ENCODE measurements around the gene USP34.

Gene USP34

GRCh38 chr2:61357681-61358080 lies 113.2 kb downstream of the USP34 start:
- Histone ChIP-seq H3K4me1 (ENCODE audit: control insufficient read depth, insufficient read depth, low read length) (no peaks in the 10 kb centered on the region), H3K36me3 (ENCODE audit: control insufficient read depth, insufficient read depth, low read length) (no peaks in the 10 kb centered on the region), H3K4me3 (ENCODE audit: low read length) (no peak overlapping the region), H3K9ac (ENCODE audit: low read length) (no peak overlapping the region), H3K9me3 (ENCODE audit: control insufficient read depth, low read length) (no peaks in the 10 kb centered on the region), H3K27me3 (ENCODE audit: control insufficient read depth, insufficient read depth, low read length) (no peaks in the 10 kb centered on the region)

GRCh38 chr2:61356958-61357350 lies 113.9 kb downstream of the USP34 start:
- H3K4me1 ChIP-seq (ENCODE audit: control insufficient read depth, insufficient read depth, low read length) = no peaks in the 10 kb centered on the region
- H3K9ac ChIP-seq (ENCODE audit: low read length) = no peak overlapping the region
- H3K4me3 ChIP-seq (ENCODE audit: low read length) = no peak overlapping the region
- H3K36me3 ChIP-seq (ENCODE audit: control insufficient read depth, insufficient read depth, low read length) = no peaks in the 10 kb centered on the region
- no peaks in the 10 kb centered on the region for H3K9me3 ChIP-seq (ENCODE audit: control insufficient read depth, low read length)
- no peaks in the 10 kb centered on the region for H3K27me3 ChIP-seq (ENCODE audit: control insufficient read depth, insufficient read depth, low read length)

- Histone ChIP-seq H3K9ac (ENCODE audit: low read length) (no peak overlapping the region), H3K9me3 (ENCODE audit: control insufficient read depth, low read length) (no peaks in the 10 kb centered on the region), H3K27me3 (ENCODE audit: control insufficient read depth, insufficient read depth, low read length) (no peaks in the 10 kb centered on the region), H3K36me3 (ENCODE audit: control insufficient read depth, insufficient read depth, low read length) (no peaks in the 10 kb centered on the region), H3K4me3 (ENCODE audit: low read length) (no peak overlapping the region), H3K4me1 (ENCODE audit: control insufficient read depth, insufficient read depth, low read length) (no peaks in the 10 kb centered on the region)
Observed at GRCh38 chr2:61356261-61356957, 114.5 kb downstream of the USP34 start.

- H3K9me3 ChIP-seq (ENCODE audit: control insufficient read depth, low read length) = no peaks in the 10 kb centered on the region
- H3K4me1 ChIP-seq (ENCODE audit: control insufficient read depth, insufficient read depth, low read length) = no peaks in the 10 kb centered on the region
- no peak overlapping the region for H3K9ac ChIP-seq (ENCODE audit: low read length)
- no peaks in the 10 kb centered on the region for H3K27me3 ChIP-seq (ENCODE audit: control insufficient read depth, insufficient read depth, low read length)
- no peaks in the 10 kb centered on the region for H3K36me3 ChIP-seq (ENCODE audit: control insufficient read depth, insufficient read depth, low read length)
- no peak overlapping the region for H3K4me3 ChIP-seq (ENCODE audit: low read length)
Observed at GRCh38 chr2:61354543-61355197, 116.2 kb downstream of the USP34 start.

GRCh38 chr2:61353909-61354308 lies 117.0 kb downstream of the USP34 start:
- H3K9me3 ChIP-seq (ENCODE audit: control insufficient read depth, low read length) = no peaks in the 10 kb centered on the region
- no peaks in the 10 kb centered on the region for H3K27me3 ChIP-seq (ENCODE audit: control insufficient read depth, insufficient read depth, low read length)
- H3K4me1 ChIP-seq (ENCODE audit: control insufficient read depth, insufficient read depth, low read length) = no peaks in the 10 kb centered on the region
- no peak overlapping the region for H3K4me3 ChIP-seq (ENCODE audit: low read length)
- no peaks in the 10 kb centered on the region for H3K36me3 ChIP-seq (ENCODE audit: control insufficient read depth, insufficient read depth, low read length)
- no peak overlapping the region for H3K9ac ChIP-seq (ENCODE audit: low read length)

GRCh38 chr2:61350777-61351176 lies 120.1 kb downstream of the USP34 start:
- Histone ChIP-seq H3K36me3 (ENCODE audit: control insufficient read depth, insufficient read depth, low read length) (no peaks in the 10 kb centered on the region), H3K4me3 (ENCODE audit: low read length) (no peak overlapping the region), H3K9ac (ENCODE audit: low read length) (no peak overlapping the region), H3K9me3 (ENCODE audit: control insufficient read depth, low read length) (no peaks in the 10 kb centered on the region), H3K4me1 (ENCODE audit: control insufficient read depth, insufficient read depth, low read length) (no peaks in the 10 kb centered on the region), H3K27me3 (ENCODE audit: control insufficient read depth, insufficient read depth, low read length) (no peaks in the 10 kb centered on the region)

GRCh38 chr2:61343141-61343540 lies 127.7 kb downstream of the USP34 start:
- H3K4me1 ChIP-seq (ENCODE audit: control insufficient read depth, insufficient read depth, low read length) = no peaks in the 10 kb centered on the region
- H3K4me3 ChIP-seq (ENCODE audit: low read length) = no peak overlapping the region
- H3K9me3 ChIP-seq (ENCODE audit: control insufficient read depth, low read length) = no peaks in the 10 kb centered on the region
- no peaks in the 10 kb centered on the region for H3K36me3 ChIP-seq (ENCODE audit: control insufficient read depth, insufficient read depth, low read length)
- H3K9ac ChIP-seq (ENCODE audit: low read length) = no peak overlapping the region
- H3K27me3 ChIP-seq (ENCODE audit: control insufficient read depth, insufficient read depth, low read length) = no peaks in the 10 kb centered on the region

GRCh38 chr2:61340242-61340641 lies 130.6 kb downstream of the USP34 start:
- H3K9ac ChIP-seq (ENCODE audit: low read length) = no peak overlapping the region
- no peaks in the 10 kb centered on the region for H3K36me3 ChIP-seq (ENCODE audit: control insufficient read depth, insufficient read depth, low read length)
- H3K9me3 ChIP-seq (ENCODE audit: control insufficient read depth, low read length) = no peaks in the 10 kb centered on the region
- no peaks in the 10 kb centered on the region for H3K4me1 ChIP-seq (ENCODE audit: control insufficient read depth, insufficient read depth, low read length)
- no peaks in the 10 kb centered on the region for H3K27me3 ChIP-seq (ENCODE audit: control insufficient read depth, insufficient read depth, low read length)
- no peak overlapping the region for H3K4me3 ChIP-seq (ENCODE audit: low read length)

GRCh38 chr2:61338447-61338846 lies 132.4 kb downstream of the USP34 start:
- H3K9me3 ChIP-seq (ENCODE audit: control insufficient read depth, low read length) = no peaks in the 10 kb centered on the region
- no peak overlapping the region for H3K4me3 ChIP-seq (ENCODE audit: low read length)
- no peak overlapping the region for H3K9ac ChIP-seq (ENCODE audit: low read length)
- H3K27me3 ChIP-seq (ENCODE audit: control insufficient read depth, insufficient read depth, low read length) = no peaks in the 10 kb centered on the region
- H3K36me3 ChIP-seq (ENCODE audit: control insufficient read depth, insufficient read depth, low read length) = no peaks in the 10 kb centered on the region
- H3K4me1 ChIP-seq (ENCODE audit: control insufficient read depth, insufficient read depth, low read length) = no peaks in the 10 kb centered on the region

GRCh38 chr2:61335187-61335586 lies 135.7 kb downstream of the USP34 start:
- no peaks in the 10 kb centered on the region for H3K9me3 ChIP-seq (ENCODE audit: control insufficient read depth, low read length)
- no peaks in the 10 kb centered on the region for H3K27me3 ChIP-seq (ENCODE audit: control insufficient read depth, insufficient read depth, low read length)
- no peaks in the 10 kb centered on the region for H3K4me1 ChIP-seq (ENCODE audit: control insufficient read depth, insufficient read depth, low read length)
- no peak overlapping the region for H3K9ac ChIP-seq (ENCODE audit: low read length)
- H3K4me3 ChIP-seq (ENCODE audit: low read length) = no peak overlapping the region
- no peaks in the 10 kb centered on the region for H3K36me3 ChIP-seq (ENCODE audit: control insufficient read depth, insufficient read depth, low read length)

- Histone ChIP-seq H3K4me3 (ENCODE audit: low read length) (no peak overlapping the region), H3K9me3 (ENCODE audit: control insufficient read depth, low read length) (no peaks in the 10 kb centered on the region), H3K36me3 (ENCODE audit: control insufficient read depth, insufficient read depth, low read length) (no peaks in the 10 kb centered on the region), H3K27me3 (ENCODE audit: control insufficient read depth, insufficient read depth, low read length) (no peaks in the 10 kb centered on the region), H3K9ac (ENCODE audit: low read length) (no peak overlapping the region), H3K4me1 (ENCODE audit: control insufficient read depth, insufficient read depth, low read length) (no peaks in the 10 kb centered on the region)
Observed at GRCh38 chr2:61334466-61334865, 136.4 kb downstream of the USP34 start.

GRCh38 chr2:61328707-61329251 lies 142.1 kb downstream of the USP34 start:
- H3K9ac ChIP-seq (ENCODE audit: low read length) = no peak overlapping the region
- no peaks in the 10 kb centered on the region for H3K27me3 ChIP-seq (ENCODE audit: control insufficient read depth, insufficient read depth, low read length)
- H3K4me3 ChIP-seq (ENCODE audit: low read length) = no peak overlapping the region
- no peaks in the 10 kb centered on the region for H3K36me3 ChIP-seq (ENCODE audit: control insufficient read depth, insufficient read depth, low read length)
- no peaks in the 10 kb centered on the region for H3K9me3 ChIP-seq (ENCODE audit: control insufficient read depth, low read length)
- peaks cover 8% of the 10 kb centered on the region for H3K4me1 ChIP-seq (ENCODE audit: control insufficient read depth, insufficient read depth, low read length)
